Neural crest cell (in vitro differentiated cells): ENCODE data around the gene SLC22A6. TPM values are rescaled to one million over a fixed set of nuclear protein-coding genes. Genes with fewer than 3 reads are reported as not detected.

Experiments used
- DNase-seq: peaks from one replicate; pipeline ENCODE4 v3.0.0; 2021; ENCODE audit warnings: low read depth, mixed read lengths, low spot score
- H3K27ac Mint-ChIP-seq: one replicate; pipeline ENCODE4 v1.8.0; 2021; ENCODE audit warnings: mild to moderate bottlenecking, mixed read lengths; ENCODE audit not compliant: unreplicated experiment
- H3K27me3 Mint-ChIP-seq: 2 replicates; pipeline ENCODE4 v1.8.0; 2021; ENCODE audit warnings: low read depth, mild to moderate bottlenecking, mixed read lengths
- H3K36me3 Mint-ChIP-seq: 2 replicates; pipeline ENCODE4 v1.8.0; 2021; ENCODE audit warnings: low read depth, mild to moderate bottlenecking, mixed read lengths
- H3K4me1 Mint-ChIP-seq: 2 replicates; pipeline ENCODE4 v1.8.0; 2021; ENCODE audit warnings: mixed read lengths
- H3K4me3 Mint-ChIP-seq: one replicate; pipeline ENCODE4 v1.8.0; 2021; ENCODE audit warnings: mild to moderate bottlenecking, mixed read lengths
- H3K9me3 Mint-ChIP-seq: 2 replicates; pipeline ENCODE4 v1.8.0; 2021; ENCODE audit warnings: mixed read lengths
- CTCF ChIP-seq: fragments of 200-600 bp; sonication (generic); conservative IDR thresholded peaks from 2 replicates; pipeline ENCODE4 v1.5.0; 2021; ENCODE audit warnings: antibody characterized with exemption, mild to moderate bottlenecking
- total RNA-seq: library from RNA; stranded (reverse); gene quantifications from 2 replicates; pipeline ENCODE4 v1.2.1, GENCODE V29; 2021

Gene SLC22A6
- total RNA-seq, 1 donor from 2014 or later: not detected

GRCh38 chr11:62928011-62928410 lies 56.8 kb downstream of the SLC22A6 start:
- no peak for TF ChIP-seq CTCF
- no peaks in the 10 kb centered on the region for H3K36me3 Mint-ChIP-seq
- peaks cover 85% of the 10 kb centered on the region for H3K27me3 Mint-ChIP-seq
- H3K9me3 Mint-ChIP-seq: no peaks in the 10 kb centered on the region
- H3K4me3 Mint-ChIP-seq: peak overlapping the region; percentile 11
- DNase-seq: no peak
- no peak overlapping the region for H3K27ac Mint-ChIP-seq
- H3K4me1 Mint-ChIP-seq: peaks cover 38% of the 10 kb centered on the region

- H3K4me1 Mint-ChIP-seq: peaks cover 45% of the 10 kb centered on the region
- no peak for TF ChIP-seq CTCF
- no peaks in the 10 kb centered on the region for H3K36me3 Mint-ChIP-seq
- no peak overlapping the region for H3K4me3 Mint-ChIP-seq
- H3K27ac Mint-ChIP-seq: no peak overlapping the region
- H3K27me3 Mint-ChIP-seq: peaks cover 94% of the 10 kb centered on the region
- no peaks in the 10 kb centered on the region for H3K9me3 Mint-ChIP-seq
- DNase-seq: no peak
Observed at GRCh38 chr11:62926680-62927455, 57.9 kb downstream of the SLC22A6 start.

Other genes starting within 250 kb of the SLC22A6 start
- gene ZBTB3, start 230.8 kb downstream of the SLC22A6 start, total RNA-seq: 11.5 and 16.1 TPM in 2 replicates
- 161 and 175 TPM in 2 replicates for gene POLR2G, start 223.4 kb downstream of the SLC22A6 start, total RNA-seq
- gene TAF6L, start 213.6 kb downstream of the SLC22A6 start, total RNA-seq: 50.5 and 52.0 TPM in 2 replicates
- 20.0 and 21.4 TPM in 2 replicates for gene TMEM179B, start 197.6 kb downstream of the SLC22A6 start, total RNA-seq
- gene TMEM223, start 193.0 kb downstream of the SLC22A6 start, total RNA-seq: 20.4 and 23.4 TPM in 2 replicates
- 86.6 and 88.1 TPM in 2 replicates for gene NXF1, start 179.5 kb downstream of the SLC22A6 start, total RNA-seq
- 24.1 and 27.2 TPM in 2 replicates for gene STX5, start 152.9 kb downstream of the SLC22A6 start, total RNA-seq
- not detected in 2 replicates for gene TEX54, start 152.1 kb downstream of the SLC22A6 start, total RNA-seq
- gene WDR74, start 145.4 kb downstream of the SLC22A6 start, total RNA-seq: 62.1 and 69.2 TPM in 2 replicates
- 181 and 185 TPM in 2 replicates for gene SLC3A2, start 104.1 kb downstream of the SLC22A6 start, total RNA-seq
- not detected in 2 replicates for gene CHRM1, start 63.6 kb downstream of the SLC22A6 start, total RNA-seq
- not detected in 2 replicates for gene SLC22A8, start 30.9 kb upstream of the SLC22A6 start, total RNA-seq
- not detected in 2 replicates for gene SLC22A24, start 159.3 kb upstream of the SLC22A6 start, total RNA-seq